ENCODE data around the gene CKAP2.

The CKAP2 gene

GRCh38 chr13:52450012-52450792 is 5.1 kb upstream of the CKAP2 start, which contains the start of gene VPS36:
Gene VPS36, minus strand, starts transcription at chr13:52450634. Its CDS starts 40 bp downstream, at chr13:52450594.
- Histone ChIP-seq H2AFZ (ENCODE audit: low read depth, low read length) (peak within 1 kb of the TSS; percentile 58), H3K79me2 (ENCODE audit: low read length) (peaks cover 44% of the 10 kb centered on the region), H4K20me1 (ENCODE audit: insufficient read depth, low read length) (peaks cover 18% of the 10 kb centered on the region)

DNA sequence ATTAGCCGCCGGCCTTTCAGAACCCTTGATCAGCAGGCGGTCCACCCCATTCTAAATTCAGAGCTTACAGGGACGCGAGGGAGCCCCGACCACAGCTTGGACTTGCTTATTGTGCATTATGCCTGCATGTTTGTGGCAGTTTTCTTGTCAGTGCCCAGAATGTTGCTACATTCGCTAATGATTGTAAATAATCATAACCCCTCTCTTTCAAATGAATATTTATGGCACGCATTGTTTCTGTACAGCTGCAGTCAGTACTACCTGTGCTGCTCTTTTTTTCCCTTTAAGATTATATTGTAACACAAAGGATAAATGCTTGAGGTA is 4.5 kb upstream of the CKAP2 start:
- no peak for TF ChIP-seq EZH2phosphoT487 (IDR thresholded peaks at IDR 0.05; ENCODE audit: low read depth)
- TF ChIP-seq, protein P1, sequence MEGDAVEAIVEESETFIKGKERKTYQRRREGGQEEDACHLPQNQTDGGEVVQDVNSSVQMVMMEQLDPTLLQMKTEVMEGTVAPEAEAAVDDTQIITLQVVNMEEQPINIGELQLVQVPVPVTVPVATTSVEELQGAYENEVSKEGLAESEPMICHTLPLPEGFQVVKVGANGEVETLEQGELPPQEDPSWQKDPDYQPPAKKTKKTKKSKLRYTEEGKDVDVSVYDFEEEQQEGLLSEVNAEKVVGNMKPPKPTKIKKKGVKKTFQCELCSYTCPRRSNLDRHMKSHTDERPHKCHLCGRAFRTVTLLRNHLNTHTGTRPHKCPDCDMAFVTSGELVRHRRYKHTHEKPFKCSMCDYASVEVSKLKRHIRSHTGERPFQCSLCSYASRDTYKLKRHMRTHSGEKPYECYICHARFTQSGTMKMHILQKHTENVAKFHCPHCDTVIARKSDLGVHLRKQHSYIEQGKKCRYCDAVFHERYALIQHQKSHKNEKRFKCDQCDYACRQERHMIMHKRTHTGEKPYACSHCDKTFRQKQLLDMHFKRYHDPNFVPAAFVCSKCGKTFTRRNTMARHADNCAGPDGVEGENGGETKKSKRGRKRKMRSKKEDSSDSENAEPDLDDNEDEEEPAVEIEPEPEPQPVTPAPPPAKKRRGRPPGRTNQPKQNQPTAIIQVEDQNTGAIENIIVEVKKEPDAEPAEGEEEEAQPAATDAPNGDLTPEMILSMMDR (IDR thresholded peaks at IDR 0.05; ENCODE audit: low read depth, low read length) = no peak
- Histone ChIP-seq H3K36me3 (replicated peaks; ENCODE audit: low read depth, low read length) (peaks cover 14% of the 10 kb centered on the region), H3K9ac (ENCODE audit: low read length) (peak overlapping the region; percentile 41), H3K27ac (ENCODE audit: low read length) (no peak overlapping the region), H3K27me3 (ENCODE audit: low read depth, low read length) (no peaks in the 10 kb centered on the region), H3K4me2 (ENCODE audit: low read length) (peak overlapping the region; percentile 87), H3K79me2 (ENCODE audit: low read length) (peaks cover 46% of the 10 kb centered on the region), H3K9me3 (ENCODE audit: insufficient read depth, low read length) (no peaks in the 10 kb centered on the region), H3K4me1 (ENCODE audit: low read length) (peaks cover 36% of the 10 kb centered on the region), H4K20me1 (ENCODE audit: insufficient read depth, low read length) (peaks cover 18% of the 10 kb centered on the region), H3K4me3 (ENCODE audit: low read length) (peak overlapping the region; percentile 72), H2AFZ (ENCODE audit: low read depth, low read length) (peak overlapping the region; percentile 57; the same call in 1 of the 2 replicates)

More at GRCh38 chr13:52450012-52450792, 5.1 kb upstream of the CKAP2 start, which contains the start of gene VPS36:
- TF ChIP-seq EZH2phosphoT487 (IDR thresholded peaks at IDR 0.05; ENCODE audit: low read depth) = no peak
- TF ChIP-seq, protein P1 (IDR thresholded peaks at IDR 0.05; ENCODE audit: low read depth, low read length) = peak; percentile 96
- H3K4me1 ChIP-seq (ENCODE audit: low read length) = peaks cover 36% of the 10 kb centered on the region
- H3K27ac ChIP-seq (ENCODE audit: low read length) = peak within 1 kb of the TSS; percentile 63
- H3K9me3 ChIP-seq (ENCODE audit: insufficient read depth, low read length) = no peaks in the 10 kb centered on the region
- H3K9ac ChIP-seq (ENCODE audit: low read length) = peak within 1 kb of the TSS; percentile 88
- no peaks in the 10 kb centered on the region for H3K27me3 ChIP-seq (ENCODE audit: low read depth, low read length)
- H3K36me3 ChIP-seq (replicated peaks; ENCODE audit: low read depth, low read length) = peaks cover 14% of the 10 kb centered on the region
- H3K4me3 ChIP-seq (ENCODE audit: low read length) = peak within 1 kb of the TSS; percentile 92
- peak within 1 kb of the TSS; percentile 87 for H3K4me2 ChIP-seq (ENCODE audit: low read length)

GRCh38 chr13:52451135-52451804 is 4.0 kb upstream of the CKAP2 start:
- peak overlapping the region; percentile 41; the same call in 1 of the 2 replicates for H3K9ac ChIP-seq (ENCODE audit: low read length)
- H4K20me1 ChIP-seq (ENCODE audit: insufficient read depth, low read length) = peaks cover 21% of the 10 kb centered on the region
- no peaks in the 10 kb centered on the region for H3K27me3 ChIP-seq (ENCODE audit: low read depth, low read length)
- H3K27ac ChIP-seq (ENCODE audit: low read length) = no peak overlapping the region
- no peak for TF ChIP-seq EZH2phosphoT487 (IDR thresholded peaks at IDR 0.05; ENCODE audit: low read depth)
- TF ChIP-seq, protein P1 (IDR thresholded peaks at IDR 0.05; ENCODE audit: low read depth, low read length) = no peak
- peak overlapping the region; percentile 72 for H3K4me3 ChIP-seq (ENCODE audit: low read length)
- H3K4me2 ChIP-seq (ENCODE audit: low read length) = peak overlapping the region; percentile 87
- H3K9me3 ChIP-seq (ENCODE audit: insufficient read depth, low read length) = no peaks in the 10 kb centered on the region
- peaks cover 37% of the 10 kb centered on the region for H3K4me1 ChIP-seq (ENCODE audit: low read length)
- H3K79me2 ChIP-seq (ENCODE audit: low read length) = peaks cover 48% of the 10 kb centered on the region
- H3K36me3 ChIP-seq (replicated peaks; ENCODE audit: low read depth, low read length) = peaks cover 14% of the 10 kb centered on the region
- peak overlapping the region; percentile 57; the same call in 1 of the 2 replicates for H2AFZ ChIP-seq (ENCODE audit: low read depth, low read length)

GRCh38 chr13:52452470-52452869 is 2.8 kb upstream of the CKAP2 start:
- Histone ChIP-seq H3K27me3 (ENCODE audit: low read depth, low read length) (no peaks in the 10 kb centered on the region), H3K79me2 (ENCODE audit: low read length) (peaks cover 48% of the 10 kb centered on the region), H4K20me1 (ENCODE audit: insufficient read depth, low read length) (peaks cover 20% of the 10 kb centered on the region), H3K4me3 (ENCODE audit: low read length) (no peak overlapping the region), H3K9ac (ENCODE audit: low read length) (no peak overlapping the region), H3K36me3 (replicated peaks; ENCODE audit: low read depth, low read length) (peaks cover 17% of the 10 kb centered on the region), H3K4me1 (ENCODE audit: low read length) (peaks cover 42% of the 10 kb centered on the region), H3K27ac (ENCODE audit: low read length) (no peak overlapping the region), H2AFZ (ENCODE audit: low read depth, low read length) (no peak overlapping the region), H3K4me2 (ENCODE audit: low read length) (no peak overlapping the region), H3K9me3 (ENCODE audit: insufficient read depth, low read length) (no peaks in the 10 kb centered on the region)
- TF ChIP-seq, protein P1 (IDR thresholded peaks at IDR 0.05; ENCODE audit: low read depth, low read length) = no peak
- no peak for TF ChIP-seq EZH2phosphoT487 (IDR thresholded peaks at IDR 0.05; ENCODE audit: low read depth)
